ENCODE results near the gene SFI1.

SFI1 gene

GRCh38 chr22:31451709-31452571 lies 44.4 kb upstream of the SFI1 start:
- TF ChIP-seq EP300 (IDR thresholded peaks at IDR 0.05; ENCODE audit: borderline replicate concordance), result no peak
- TF ChIP-seq RAD21 (IDR thresholded peaks at IDR 0.05; ENCODE audit: low read depth), result peak; percentile 38

GRCh38 chr22:31461699-31462098 lies 34.6 kb upstream of the SFI1 start:
- TF ChIP-seq TEAD4 (IDR thresholded peaks at IDR 0.05) (no peak), CREB1 (IDR thresholded peaks at IDR 0.05; ENCODE audit: low read depth) (no peak), TCF12 (IDR thresholded peaks at IDR 0.05; ENCODE audit: low read depth) (no peak), CEBPB (IDR thresholded peaks at IDR 0.05) (no peak), USF1 (IDR thresholded peaks at IDR 0.05) (no peak), MAX (IDR thresholded peaks at IDR 0.05) (no peak), EP300 (IDR thresholded peaks at IDR 0.05; ENCODE audit: borderline replicate concordance) (no peak), FOXM1 (IDR thresholded peaks at IDR 0.05; ENCODE audit: borderline replicate concordance, low read depth) (no peak), YY1 (IDR thresholded peaks at IDR 0.05; ENCODE audit: low read depth) (no peak), RAD21 (IDR thresholded peaks at IDR 0.05; ENCODE audit: low read depth) (no peak), ZBTB7A (IDR thresholded peaks at IDR 0.05; ENCODE audit: low read depth) (no peak), EGR1 (IDR thresholded peaks at IDR 0.05) (no peak), REST (IDR thresholded peaks at IDR 0.05; ENCODE audit: low read depth) (no peak), TAF1 (IDR thresholded peaks at IDR 0.05; ENCODE audit: low read depth) (no peak)

GRCh38 chr22:31465307-31465706 lies 31.0 kb upstream of the SFI1 start:
- TF ChIP-seq CREB1 (IDR thresholded peaks at IDR 0.05; ENCODE audit: low read depth) (no peak), CEBPB (IDR thresholded peaks at IDR 0.05) (no peak), EP300 (IDR thresholded peaks at IDR 0.05; ENCODE audit: borderline replicate concordance) (no peak), ZBTB7A (IDR thresholded peaks at IDR 0.05; ENCODE audit: low read depth) (no peak), MAX (IDR thresholded peaks at IDR 0.05) (no peak), NFIC (IDR thresholded peaks at IDR 0.05) (no peak), RAD21 (IDR thresholded peaks at IDR 0.05; ENCODE audit: low read depth) (no peak)

- TF ChIP-seq RAD21 (IDR thresholded peaks at IDR 0.05; ENCODE audit: low read depth), result no peak
Observed at GRCh38 chr22:31474743-31475142, 21.6 kb upstream of the SFI1 start.

GRCh38 chr22:31475800-31476199 lies 20.5 kb upstream of the SFI1 start:
- TF ChIP-seq MAX (IDR thresholded peaks at IDR 0.05), result no peak
- TF ChIP-seq CEBPB (IDR thresholded peaks at IDR 0.05), result no peak
- no peak for TF ChIP-seq TCF12 (IDR thresholded peaks at IDR 0.05; ENCODE audit: low read depth)
- TF ChIP-seq CREB1 (IDR thresholded peaks at IDR 0.05; ENCODE audit: low read depth), result no peak
- no peak for TF ChIP-seq FOXM1 (IDR thresholded peaks at IDR 0.05; ENCODE audit: borderline replicate concordance, low read depth)
- no peak for TF ChIP-seq ZBTB7A (IDR thresholded peaks at IDR 0.05; ENCODE audit: low read depth)
- no peak for TF ChIP-seq EGR1 (IDR thresholded peaks at IDR 0.05)
- no peak for TF ChIP-seq NFIC (IDR thresholded peaks at IDR 0.05)
- TF ChIP-seq REST (IDR thresholded peaks at IDR 0.05; ENCODE audit: low read depth), result no peak
- no peak for TF ChIP-seq EP300 (IDR thresholded peaks at IDR 0.05; ENCODE audit: borderline replicate concordance)
- no peak for TF ChIP-seq YY1 (IDR thresholded peaks at IDR 0.05; ENCODE audit: low read depth)
- TF ChIP-seq RAD21 (IDR thresholded peaks at IDR 0.05; ENCODE audit: low read depth), result no peak

- TF ChIP-seq CREB1 (IDR thresholded peaks at IDR 0.05; ENCODE audit: low read depth), result no peak
- no peak for TF ChIP-seq RAD21 (IDR thresholded peaks at IDR 0.05; ENCODE audit: low read depth)
- no peak for TF ChIP-seq YY1 (IDR thresholded peaks at IDR 0.05; ENCODE audit: low read depth)
- TF ChIP-seq TAF1 (IDR thresholded peaks at IDR 0.05; ENCODE audit: low read depth), result no peak
- TF ChIP-seq EP300 (IDR thresholded peaks at IDR 0.05; ENCODE audit: borderline replicate concordance), result no peak
- TF ChIP-seq NFIC (IDR thresholded peaks at IDR 0.05), result no peak
- TF ChIP-seq FOXM1 (IDR thresholded peaks at IDR 0.05; ENCODE audit: borderline replicate concordance, low read depth), result no peak
- TF ChIP-seq USF1 (IDR thresholded peaks at IDR 0.05), result no peak
- no peak for TF ChIP-seq MAX (IDR thresholded peaks at IDR 0.05)
- TF ChIP-seq CEBPB (IDR thresholded peaks at IDR 0.05), result no peak
- no peak for TF ChIP-seq EGR1 (IDR thresholded peaks at IDR 0.05)
- no peak for TF ChIP-seq TEAD4 (IDR thresholded peaks at IDR 0.05)
Observed at GRCh38 chr22:31477329-31477728, 19.0 kb upstream of the SFI1 start.
